H9 (cell line): Measurements from ENCODE around the gene FGF9. TPM values are rescaled to one million over a fixed set of nuclear protein-coding genes. Genes with fewer than 3 reads are reported as not detected.

Experiments used
- DNase-seq: peaks from one replicate; pipeline ENCODE4 v3.0.0-alpha.2; 2017
- H2AFZ ChIP-seq: one replicate; pipeline ENCODE4 v1.6.1; 2013; ENCODE audit warnings: mild to moderate bottlenecking, low read length, control low read depth, moderate library complexity
- H2AK5ac ChIP-seq: 2 replicates; pipeline ENCODE4 v1.6.1; 2013; ENCODE audit warnings: low read length, control low read depth, mixed read lengths; ENCODE audit not compliant: insufficient read length
- H2BK120ac ChIP-seq: one replicate; pipeline ENCODE4 v1.6.1; 2013; ENCODE audit warnings: low read depth, mild to moderate bottlenecking, low read length, control low read depth, inconsistent platforms; ENCODE audit not compliant: poor library complexity, severe bottlenecking
- H2BK12ac ChIP-seq: 2 replicates; pipeline ENCODE4 v1.6.1; 2013; ENCODE audit warnings: low read length, control low read depth, mixed read lengths, low read depth; ENCODE audit not compliant: insufficient read length
- H2BK15ac ChIP-seq: 2 replicates; pipeline ENCODE4 v1.6.1; 2013; ENCODE audit warnings: low read depth, low read length, control low read depth
- H2BK20ac ChIP-seq: one replicate; pipeline ENCODE4 v1.6.1; 2013; ENCODE audit warnings: low read depth, mild to moderate bottlenecking, low read length, control low read depth, inconsistent platforms; ENCODE audit not compliant: poor library complexity, severe bottlenecking
- H2BK5ac ChIP-seq: 2 replicates; pipeline ENCODE4 v1.6.1; 2013; ENCODE audit warnings: low read length, control low read depth, mixed read lengths; ENCODE audit not compliant: insufficient read length
- H3K14ac ChIP-seq: 2 replicates; pipeline ENCODE4 v1.6.1; 2013; ENCODE audit warnings: low read length, control low read depth; ENCODE audit not compliant: insufficient read depth
- H3K18ac ChIP-seq: 2 replicates; pipeline ENCODE4 v1.6.1; 2013; ENCODE audit warnings: low read depth, mild to moderate bottlenecking, mixed read lengths, low read length, control low read depth; ENCODE audit not compliant: insufficient read length
- H3K23ac ChIP-seq: 2 replicates; pipeline ENCODE4 v1.6.1; 2013; ENCODE audit warnings: low read length, control low read depth, mixed read lengths, low read depth; ENCODE audit not compliant: insufficient read length
- H3K23me2 ChIP-seq: 2 replicates; pipeline ENCODE4 v1.6.1; 2013; ENCODE audit warnings: low read depth, mild to moderate bottlenecking, mixed read lengths, low read length, control low read depth; ENCODE audit not compliant: insufficient read length, poor library complexity, severe bottlenecking
- H3K27ac ChIP-seq: 2 replicates; pipeline ENCODE4 v1.5.1; 2013; ENCODE audit warnings: low read length, control low read depth, mixed read lengths, low read depth; ENCODE audit not compliant: insufficient read length
- H3K27me3 ChIP-seq: 2 replicates; pipeline ENCODE4 v1.6.1; 2013; ENCODE audit warnings: low read length, control low read depth, inconsistent platforms; ENCODE audit not compliant: insufficient read depth
- H3K4ac ChIP-seq: 2 replicates; pipeline ENCODE4 v1.6.1; 2013; ENCODE audit warnings: low read depth, mild to moderate bottlenecking, control low read depth, inconsistent platforms, low read length, moderate library complexity
- H3K4me1 ChIP-seq: 2 replicates; pipeline ENCODE4 v1.6.1; 2013; ENCODE audit warnings: low read length, control low read depth, inconsistent platforms; ENCODE audit not compliant: insufficient read depth
- H3K4me2 ChIP-seq: 2 replicates; pipeline ENCODE4 v1.6.1; 2013; ENCODE audit warnings: low read length, control low read depth, mixed read lengths; ENCODE audit not compliant: insufficient read length, insufficient read depth
- H3K56ac ChIP-seq: 2 replicates; pipeline ENCODE4 v1.6.1; 2013; ENCODE audit warnings: low read depth, mild to moderate bottlenecking, mixed read lengths, low read length, control low read depth; ENCODE audit not compliant: insufficient read length
- H3K79me1 ChIP-seq: 2 replicates; pipeline ENCODE4 v1.6.1; 2013; ENCODE audit warnings: low read depth, mild to moderate bottlenecking, moderate library complexity, low read length, control low read depth, inconsistent platforms; ENCODE audit not compliant: insufficient read depth, poor library complexity, severe bottlenecking
- H3K79me2 ChIP-seq: 2 replicates; pipeline ENCODE4 v1.6.1; 2013; ENCODE audit warnings: low read length, control low read depth, inconsistent platforms; ENCODE audit not compliant: insufficient read depth
- H3K9ac ChIP-seq: 2 replicates; pipeline ENCODE4 v1.6.1; 2013; ENCODE audit warnings: low read length, control low read depth, mixed read lengths; ENCODE audit not compliant: insufficient read length; ENCODE audit errors: extremely low read depth
- H3K9me3 ChIP-seq: one replicate; pipeline ENCODE4 v1.6.1; 2013; ENCODE audit warnings: low read depth, low read length, inconsistent platforms; ENCODE audit not compliant: control insufficient read depth
- H3T11ph ChIP-seq: one replicate; pipeline ENCODE4 v1.6.1; 2013; ENCODE audit warnings: mild to moderate bottlenecking, low read length, control low read depth, inconsistent platforms
- H4K20me1 ChIP-seq: one replicate; pipeline ENCODE4 v1.6.1; 2013; ENCODE audit not compliant: control insufficient read depth, insufficient read length, insufficient read depth
- H4K5ac ChIP-seq: 2 replicates; pipeline ENCODE4 v1.6.1; 2013; ENCODE audit warnings: low read depth, mild to moderate bottlenecking, mixed read lengths, low read length, control low read depth; ENCODE audit not compliant: insufficient read length
- H4K8ac ChIP-seq: replicated peaks from 2 replicates; pipeline ENCODE4 v1.6.1; 2013; ENCODE audit warnings: low read length, control low read depth, mixed read lengths, low read depth; ENCODE audit not compliant: insufficient read length
- H4K91ac ChIP-seq: 2 replicates; pipeline ENCODE4 v1.6.1; 2013; ENCODE audit warnings: low read depth, mild to moderate bottlenecking, moderate library complexity, mixed read lengths, low read length, control low read depth; ENCODE audit not compliant: insufficient read length
- H3K27ac Mint-ChIP-seq, 3 experiments: 2 replicates in 2 of 3; 3 replicates in 1 of 3; pipeline ENCODE4 v1.8.0; 2020 to 2021; ENCODE audit warnings: mixed read lengths in 3 of 3, mild to moderate bottlenecking in 1 of 3, moderate library complexity in 1 of 3
- H3K27me3 Mint-ChIP-seq: 2 replicates; pipeline ENCODE4 v1.8.0; 2021; ENCODE audit warnings: low read depth, mild to moderate bottlenecking, moderate library complexity, mixed read lengths
- H3K36me3 Mint-ChIP-seq, 3 experiments: 2 replicates in 2 of 3; 3 replicates in 1 of 3; pipeline ENCODE4 v1.8.0; 2020 to 2021; ENCODE audit warnings: low read depth in 3 of 3, mixed read lengths in 3 of 3; ENCODE audit not compliant: insufficient read depth in 1 of 3
- H3K4me1 Mint-ChIP-seq, 2 experiments: 2 replicates each; pipeline ENCODE4 v1.8.0; 2020; ENCODE audit warnings: mixed read lengths in 2 of 2
- H3K4me3 Mint-ChIP-seq, 2 experiments: 2 replicates in 1 of 2; 3 replicates in 1 of 2; pipeline ENCODE4 v1.8.0; 2020 to 2021; ENCODE audit warnings: mild to moderate bottlenecking in 2 of 2, mixed read lengths in 2 of 2, moderate library complexity in 1 of 2
- H3K9me3 Mint-ChIP-seq, 2 experiments: 2 replicates in 1 of 2; 3 replicates in 1 of 2; pipeline ENCODE4 v1.8.0; 2020; ENCODE audit warnings: mild to moderate bottlenecking in 2 of 2, mixed read lengths in 2 of 2, moderate library complexity in 1 of 2
- CTCF ChIP-seq: fragments of 200-600 bp; sonication (generic); conservative IDR thresholded peaks from 3 replicates; pipeline ENCODE4 v1.8.0; 2021; ENCODE audit warnings: antibody characterized with exemption, mild to moderate bottlenecking
- WGBS: extraction: QIAGEN DNeasy Blood & Tissue Kit; methylation state at CpG from one replicate; pipeline ENCODE4 v1.1.7; 2013; ENCODE audit warnings: missing lambda C conversion rate, low lambda C conversion rate, mixed read lengths; ENCODE audit not compliant: insufficient read length; ENCODE audit errors: extremely low coverage; 5-methylcytosine and 5-hydroxymethylcytosine counted together
- total RNA-seq: library from RNA; stranded (reverse); gene quantifications from 2 replicates; pipeline ENCODE4 v1.2.1, GENCODE V29; 2021

Gene FGF9
- total RNA-seq, 1 experiment from 2014 or later = 0.22 TPM

GRCh38 chr13:21688056-21688455 lies 17.2 kb downstream of the FGF9 start:
- Histone ChIP-seq H3K9ac (no peak overlapping the region), H3K56ac (no peak overlapping the region), H2BK15ac (no peak overlapping the region), H3K4me2 (no peak overlapping the region), H3K79me1 (no peaks in the 10 kb centered on the region), H2BK120ac (no peak overlapping the region), H3K9me3 (no peaks in the 10 kb centered on the region), H3K23me2 (no peaks in the 10 kb centered on the region), H3T11ph (no peak overlapping the region), H2AFZ (no peak overlapping the region), H3K14ac (no peak overlapping the region), H4K91ac (no peak overlapping the region), H4K5ac (no peak overlapping the region), H3K27ac (no peak overlapping the region), H3K4ac (no peak overlapping the region), H3K23ac (no peak overlapping the region), H2BK20ac (no peak overlapping the region), H3K4me1 (no peaks in the 10 kb centered on the region), H4K8ac (no peak overlapping the region), H2BK12ac (no peak overlapping the region), H4K20me1 (no peaks in the 10 kb centered on the region), H3K27me3 (no peaks in the 10 kb centered on the region), H2AK5ac (no peak overlapping the region), H3K79me2 (no peaks in the 10 kb centered on the region), H2BK5ac (no peak overlapping the region), H3K18ac (no peak overlapping the region)
- no peak for DNase-seq
- peaks cover 16% of the 10 kb centered on the region for H3K27me3 Mint-ChIP-seq
- no peak for TF ChIP-seq CTCF
- H3K9me3 Mint-ChIP-seq = no peaks in the 10 kb centered on the region
- H3K27ac Mint-ChIP-seq = no peak overlapping the region
- H3K36me3 Mint-ChIP-seq = no peaks in the 10 kb centered on the region
- H3K4me1 Mint-ChIP-seq = no peaks in the 10 kb centered on the region
- no CpG with 5 or more reads among the region's 8 CpGs for WGBS
- no peak overlapping the region for H3K4me3 Mint-ChIP-seq
